Measurements from ENCODE around the gene TAS2R16.

The TAS2R16 gene

GRCh38 chr7:122951006-122951405 lies 44.5 kb downstream of the TAS2R16 start:
- H3K4me3 Mint-ChIP-seq, result no peak overlapping the region
- H3K9me3 Mint-ChIP-seq, result peaks cover 0 to 4% of the 10 kb centered on the region in 2 donors
- no peaks in the 10 kb centered on the region for H3K4me1 Mint-ChIP-seq (ENCODE audit: low read depth in 2 of 2)
- no peak overlapping the region for H3K27ac Mint-ChIP-seq
- no peaks in the 10 kb centered on the region for H3K27me3 Mint-ChIP-seq
- no peak for DNase-seq
- no peaks in the 10 kb centered on the region for H3K36me3 Mint-ChIP-seq (ENCODE audit: insufficient read depth)
- no peak for ATAC-seq (replicated peaks)

GRCh38 chr7:122949186-122949585 lies 46.3 kb downstream of the TAS2R16 start:
- no peak overlapping the region for H3K27ac Mint-ChIP-seq
- H3K36me3 Mint-ChIP-seq (ENCODE audit: insufficient read depth), result no peaks in the 10 kb centered on the region
- no peak for DNase-seq
- ATAC-seq (replicated peaks), result no peak
- no peak overlapping the region for H3K4me3 Mint-ChIP-seq
- H3K9me3 Mint-ChIP-seq, result no peaks in the 10 kb centered on the region
- no peaks in the 10 kb centered on the region for H3K4me1 Mint-ChIP-seq (ENCODE audit: low read depth in 2 of 2)
- no peaks in the 10 kb centered on the region for H3K27me3 Mint-ChIP-seq
